ENCODE data around the gene PDLIM3.
"Not testable (repeated sequence)": the region's sequence is repeated elsewhere in the genome, so short reads cannot be mapped to it uniquely, and the experiment has no call there.

The PDLIM3 gene

DNA sequence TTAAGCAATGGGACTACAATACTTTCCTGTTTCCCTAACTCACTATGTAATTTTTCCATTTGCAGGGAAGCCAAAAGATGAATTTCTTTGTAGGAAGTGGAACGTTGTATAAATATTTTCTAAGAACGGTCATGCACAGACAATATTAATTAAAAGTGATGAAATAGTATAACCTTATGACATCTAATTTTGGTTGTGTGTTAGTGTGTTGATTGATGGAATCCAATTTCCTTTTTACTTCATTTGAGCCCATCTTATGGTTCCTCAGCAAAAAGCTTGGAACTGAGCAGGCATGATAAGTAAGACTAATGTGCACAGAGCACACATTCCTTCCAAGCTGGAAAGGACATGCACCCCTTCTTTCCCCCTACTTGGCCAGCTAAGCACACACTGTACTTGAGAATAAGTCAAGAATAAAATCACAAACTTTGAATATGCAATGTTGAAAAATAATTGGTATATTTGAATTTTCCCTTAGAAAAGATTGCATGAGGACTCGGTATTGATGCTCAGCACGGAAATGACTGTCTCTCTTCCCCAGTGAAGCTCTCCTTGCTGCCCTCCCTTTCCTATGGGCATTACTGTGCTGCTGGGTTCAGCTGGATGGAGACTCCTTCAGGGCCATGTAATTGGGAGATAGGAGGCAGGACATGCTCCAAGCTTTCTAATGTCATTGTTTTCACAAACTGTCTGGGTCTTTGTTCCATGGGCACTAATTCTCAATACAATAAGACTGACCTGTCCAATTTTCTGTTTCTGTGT, 19.2 kb upstream of the PDLIM3 start:
- no peak for DNase-seq (ENCODE audit: low read depth)

- no peak for DNase-seq (ENCODE audit: low read depth)
These were observed 16.9 kb upstream of the PDLIM3 start for GRCh38 chr4:185552254-185552653.

- no peak for DNase-seq (ENCODE audit: low read depth)
These were observed 15.6 kb upstream of the PDLIM3 start for GRCh38 chr4:185550933-185551332.

DNA sequence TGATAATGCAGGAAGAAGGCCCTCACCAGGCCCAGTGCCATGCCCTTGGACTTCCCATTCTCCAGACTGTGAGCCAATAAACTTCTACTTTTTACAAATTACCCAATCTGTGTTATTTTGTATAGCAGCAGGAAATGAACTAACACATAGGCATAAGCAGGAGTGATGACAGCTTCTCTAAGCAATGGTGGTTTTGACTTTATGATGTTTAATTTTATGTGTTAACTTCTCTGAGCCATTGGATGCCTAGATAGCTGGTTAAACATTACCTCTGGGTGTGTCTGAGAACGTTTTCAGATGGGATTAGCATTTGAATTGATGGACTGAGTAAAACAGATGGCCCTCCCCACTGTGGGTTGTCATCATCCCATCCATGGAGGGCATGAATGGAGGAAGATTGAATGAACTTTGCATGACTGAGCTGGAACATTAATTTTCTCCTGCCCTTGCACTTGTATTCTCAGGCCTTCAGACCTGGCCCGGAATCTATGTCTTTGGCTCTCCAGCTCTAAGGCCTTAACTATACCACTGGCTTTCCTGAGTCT, 13.9 kb upstream of the PDLIM3 start:
- DNase-seq (ENCODE audit: low read depth) = no peak

DNA sequence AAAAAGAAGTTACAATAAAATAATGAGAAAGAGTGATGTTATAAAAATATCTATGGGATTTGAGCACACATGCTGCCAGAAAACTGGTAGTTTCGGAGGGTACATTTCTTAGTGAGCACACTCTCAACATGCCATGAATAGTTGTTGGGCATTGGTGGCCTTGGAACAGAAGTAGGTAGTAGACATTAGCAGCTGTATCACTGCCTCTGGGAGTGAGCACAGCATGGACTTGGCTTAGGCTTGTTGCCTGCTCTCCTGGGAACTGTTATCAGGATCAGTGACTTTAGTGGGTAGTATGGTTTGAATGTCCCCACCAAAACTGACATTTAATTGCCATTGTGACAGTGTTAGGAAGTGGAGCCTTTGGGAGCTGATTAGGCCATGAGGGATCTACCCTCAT, 13.3 kb upstream of the PDLIM3 start:
- DNase-seq (ENCODE audit: low read depth) = no peak

DNA sequence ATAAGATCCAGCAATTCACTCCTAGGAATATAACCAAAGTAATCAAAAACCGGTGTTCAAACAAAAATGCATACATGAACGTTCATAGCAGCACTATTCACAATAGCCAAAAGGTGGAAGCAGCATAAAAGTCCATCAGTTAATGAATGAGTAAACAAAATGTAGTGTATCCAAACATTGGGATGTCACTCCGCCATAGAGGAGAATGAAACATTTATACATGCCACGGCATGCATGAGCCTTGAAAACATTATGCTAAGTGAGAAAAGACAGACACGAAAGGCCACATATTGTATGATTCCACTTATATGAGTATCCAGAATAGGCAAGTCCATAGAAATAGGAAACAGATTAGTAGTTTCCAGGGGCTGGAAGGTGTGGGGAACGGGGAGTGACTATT, 11.0 kb upstream of the PDLIM3 start:
- DNase-seq (ENCODE audit: low read depth) = no peak

DNA sequence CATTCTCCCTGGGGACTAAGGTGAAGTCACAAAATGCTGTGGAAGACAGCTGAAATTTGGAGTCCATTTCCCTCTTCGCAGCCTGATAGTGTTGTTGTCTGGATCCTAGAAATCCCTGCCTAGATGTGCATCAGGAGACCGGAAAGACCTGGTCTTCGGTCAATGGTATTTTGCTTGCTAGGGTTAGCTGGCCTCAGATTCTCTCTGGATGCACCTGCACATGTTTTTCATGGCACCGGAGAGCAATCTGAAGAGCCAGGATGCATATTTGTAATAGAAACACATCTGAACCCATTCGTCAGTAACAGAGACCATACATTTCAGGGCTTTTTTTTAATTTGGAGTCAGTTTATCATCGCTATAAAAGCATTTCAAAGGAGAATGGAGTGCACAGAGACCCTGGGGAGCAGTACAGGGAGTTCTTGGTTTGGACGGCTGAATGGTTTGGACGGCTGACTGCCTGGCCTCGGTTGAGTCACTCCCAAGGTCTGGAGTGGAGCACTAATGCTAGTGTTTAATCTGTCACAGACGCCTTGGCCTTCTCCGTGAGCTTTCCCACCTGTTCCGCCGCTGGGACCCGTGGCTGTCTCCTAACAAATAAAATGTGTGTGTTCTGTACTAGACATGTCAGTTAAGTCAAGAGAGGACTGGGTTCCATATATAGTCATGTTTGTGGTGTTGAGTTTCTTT, 7.5 kb upstream of the PDLIM3 start:
- DNase-seq (ENCODE audit: low read depth) = no peak

DNA sequence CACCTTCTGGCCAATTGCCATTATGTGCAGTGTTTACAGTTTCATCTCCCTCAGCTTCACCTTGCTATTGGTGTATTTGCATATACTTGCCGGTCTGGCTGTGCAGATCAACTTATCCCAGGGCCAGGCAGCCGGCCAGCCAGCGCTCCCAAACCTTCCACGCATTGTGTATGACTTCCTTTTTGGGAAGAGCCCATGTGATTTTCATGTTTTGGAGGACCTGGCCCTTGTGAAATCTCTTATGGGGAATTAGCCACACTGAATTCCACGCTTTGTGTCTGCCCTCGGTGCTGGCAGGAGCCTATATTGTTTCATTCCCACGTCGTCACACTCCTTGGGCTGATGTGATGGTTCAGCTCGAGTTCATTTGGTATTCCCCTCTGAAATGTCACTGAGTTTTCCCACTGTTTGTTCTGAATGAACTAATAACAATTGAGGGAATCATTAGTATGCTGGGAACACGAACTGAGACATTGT, 6.0 kb upstream of the PDLIM3 start:
- no peak for DNase-seq (ENCODE audit: low read depth)

- no peak for DNase-seq (ENCODE audit: low read depth)
These were observed 5.3 kb upstream of the PDLIM3 start for GRCh38 chr4:185540487-185541120.

- DNase-seq (ENCODE audit: low read depth) = no peak
These were observed 4.7 kb upstream of the PDLIM3 start for GRCh38 chr4:185540040-185540439.

DNA sequence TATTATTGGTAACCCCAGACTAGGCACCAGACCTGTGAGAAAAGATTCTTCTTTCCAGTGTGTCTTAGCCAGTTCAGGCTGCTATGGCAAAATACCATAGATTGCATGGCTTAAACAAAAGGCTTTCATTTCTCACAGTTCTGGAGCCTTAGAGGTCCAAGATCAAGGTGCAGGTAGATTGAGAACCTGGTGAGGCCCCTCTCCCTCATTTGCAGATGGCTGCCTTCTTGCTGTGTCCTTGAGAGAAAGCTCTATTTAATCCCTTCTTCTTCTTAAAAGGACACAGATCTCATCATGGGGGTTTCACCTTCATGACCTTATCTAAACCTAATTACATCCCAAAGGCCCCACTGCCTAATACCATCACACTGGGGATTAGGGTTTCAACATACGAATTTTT, 3.5 kb upstream of the PDLIM3 start:
- no peak for DNase-seq (ENCODE audit: low read depth)

- DNase-seq (ENCODE audit: low read depth) = no peak
These were observed 1.1 kb upstream of the PDLIM3 start for GRCh38 chr4:185536411-185536709.

DNA sequence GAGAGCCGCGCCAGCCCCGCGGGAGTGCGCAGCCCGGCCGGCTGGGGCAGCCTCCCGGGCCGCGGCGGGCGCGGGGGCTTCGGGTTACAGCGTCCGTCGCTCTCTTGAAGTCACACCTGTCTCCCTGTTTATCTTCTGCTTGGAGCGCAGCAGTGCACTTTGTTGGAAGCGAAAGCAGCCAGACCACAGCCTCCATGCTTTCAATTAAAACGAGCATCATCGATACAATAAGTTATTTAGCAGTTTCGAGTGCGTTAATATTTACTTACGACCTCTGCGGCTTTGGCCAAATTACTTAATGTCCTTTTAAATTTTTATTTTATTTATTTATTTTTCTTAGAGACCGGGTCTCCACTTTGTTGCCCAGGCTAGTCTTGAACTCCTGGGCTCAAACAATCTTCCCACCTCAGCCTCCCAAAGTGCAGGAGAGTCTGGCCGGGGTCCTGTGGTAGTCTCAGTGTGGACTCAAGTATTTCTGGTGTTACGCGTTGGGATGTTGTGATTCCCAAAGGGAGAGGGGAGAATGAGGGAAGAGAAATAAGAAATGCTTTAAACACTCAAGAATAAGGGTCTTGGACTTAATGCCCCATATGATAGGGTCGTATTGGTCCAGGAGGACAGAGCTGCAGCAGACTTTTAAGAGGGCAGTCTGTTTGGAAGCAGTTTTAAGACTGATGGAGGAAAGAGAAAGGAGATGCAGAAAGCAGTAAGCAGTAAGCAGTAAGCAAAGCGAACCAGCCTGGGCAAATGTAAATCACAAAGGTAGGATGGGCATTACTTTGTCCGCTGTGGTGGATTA, 504 bp upstream of the PDLIM3 start:
- DNase-seq (ENCODE audit: low read depth) = no peak

- DNase-seq (ENCODE audit: low read depth) = no peak
These were observed 819 bp downstream of the PDLIM3 start for GRCh38 chr4:185534511-185534865.

DNA sequence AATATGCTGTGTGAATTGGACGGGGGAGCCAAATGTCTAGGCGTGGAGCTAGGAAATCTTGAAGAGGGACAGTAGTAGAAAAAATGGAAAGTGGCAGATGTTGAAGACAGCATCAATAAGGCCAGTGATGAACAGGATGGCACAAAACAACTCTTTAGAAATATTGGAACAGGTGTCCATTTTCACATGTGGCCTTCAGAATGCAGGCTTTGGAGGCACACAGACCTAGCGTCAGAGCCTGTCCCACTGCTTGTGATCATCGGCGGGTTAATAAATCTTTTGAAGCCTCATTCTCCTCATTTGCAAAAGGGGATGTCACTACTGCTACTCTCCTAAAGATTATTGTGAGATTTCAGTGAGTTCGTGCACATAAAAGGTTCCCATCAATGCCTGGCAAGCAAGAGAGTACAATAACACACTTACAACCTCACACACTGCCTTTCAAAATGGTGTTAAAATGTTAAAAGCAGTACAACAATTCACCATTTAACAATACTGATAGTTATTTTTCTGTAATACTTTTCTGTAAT, 2.4 kb downstream of the PDLIM3 start:
- DNase-seq (ENCODE audit: low read depth) = no peak

- DNase-seq (ENCODE audit: low read depth) = no peak
These were observed 3.0 kb downstream of the PDLIM3 start for GRCh38 chr4:185532293-185532692.

- DNase-seq (ENCODE audit: low read depth) = not testable (repeated sequence)
These were observed 3.7 kb downstream of the PDLIM3 start for GRCh38 chr4:185531654-185532053.

GRCh38 chr4:185529413-185529812, 5.9 kb downstream of the PDLIM3 start:
- DNase-seq (ENCODE audit: low read depth) = no peak

GRCh38 chr4:185524888-185525863, 10.1 kb downstream of the PDLIM3 start:
- DNase-seq (ENCODE audit: low read depth) = no peak

DNA sequence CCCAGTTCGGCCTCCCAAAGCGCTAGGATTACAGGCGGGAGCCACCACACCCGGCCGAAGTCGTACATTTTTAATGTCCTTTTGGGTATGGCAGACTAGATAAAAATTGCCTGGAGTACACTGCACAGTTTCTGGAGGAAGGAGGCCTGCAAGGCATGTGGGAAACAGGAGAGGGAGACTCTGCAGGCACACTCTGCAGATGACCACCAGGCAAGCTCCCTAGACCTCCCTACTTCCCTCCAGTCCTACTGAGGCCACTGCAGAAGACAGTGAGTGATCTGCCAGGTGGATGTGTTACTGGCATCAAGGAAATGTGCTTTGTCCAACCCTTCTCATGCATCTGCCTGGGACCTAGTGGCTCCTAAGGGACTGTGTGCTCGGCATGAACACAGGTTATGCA, 11.4 kb downstream of the PDLIM3 start:
- no peak for DNase-seq (ENCODE audit: low read depth)

DNA sequence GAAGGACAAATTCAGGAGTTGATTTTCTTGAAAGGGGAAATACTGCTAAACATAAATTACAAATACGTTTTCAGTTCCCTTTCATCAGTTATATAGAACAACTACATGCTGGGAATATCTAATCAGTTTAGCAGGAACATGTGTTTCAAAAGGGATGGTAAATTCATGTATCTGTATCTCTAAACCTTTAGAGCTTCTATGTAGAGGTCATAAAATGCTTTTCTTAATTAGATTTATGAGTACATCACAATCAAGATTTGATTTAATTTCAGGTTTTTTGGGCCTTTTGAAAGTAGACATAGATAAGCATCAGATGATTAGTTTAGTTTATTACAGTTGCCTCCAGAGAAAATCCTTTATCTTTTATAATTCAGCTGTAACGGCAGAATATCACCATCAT, 12.9 kb downstream of the PDLIM3 start:
- DNase-seq (ENCODE audit: low read depth) = no peak
